T-cell (primary cell): Measurements from ENCODE around the gene LCLAT1. TPM values are rescaled to one million over a fixed set of nuclear protein-coding genes. Genes with fewer than 3 reads are reported as not detected.

Source experiments
- ATAC-seq, 4 experiments: fragments of 200-7000 bp in 3 of 4; fragments of 150-1000 bp in 1 of 4; cut with Tn5 transposase; replicated peaks in 1 of 4; 1 replicate in 3 of 4; 2 replicates in 1 of 4; pipeline ENCODE4 v1.10.0; 2021; ENCODE audit warnings: moderate library complexity in 3 of 4, mild to moderate bottlenecking in 2 of 4, moderate number of reproducible peaks in 1 of 4
- CTCF ChIA-PET, 2 donors: fragments of 300-600 bp; sonication (Branson Sonifier 250); formaldehyde crosslinking; loops; one replicate each; lab custom pipeline; 2022; ENCODE audit warnings: antibody characterized with exemption in 2 of 2; lab: Charles Lee
- POLR2A ChIA-PET, 2 donors: fragments of 300-600 bp; sonication (Branson Sonifier 250); formaldehyde crosslinking; loops; one replicate each; lab custom pipeline; 2022; ENCODE audit warnings: antibody characterized with exemption in 2 of 2; lab: Charles Lee
- DNase-seq, 35 experiments: peaks; one replicate each; pipeline versions ENCODE4 v3.0.0 to v3.0.0-alpha.2; 2013 to 2023
- H3K27ac ChIP-seq: one replicate; pipeline ENCODE4 v1.5.1; 2013; ENCODE audit warnings: low read length
- H3K27me3 ChIP-seq, 2 experiments: replicated peaks in 1 of 2; 1 replicate in 1 of 2; 2 replicates in 1 of 2; pipeline versions ENCODE4 v1.6.1 to v1.7.0; 2013; ENCODE audit warnings: low read length in 1 of 2, mixed read lengths in 1 of 2; ENCODE audit not compliant: control insufficient read depth in 2 of 2, insufficient read depth in 2 of 2; ENCODE audit errors: extremely low read depth in 1 of 2
- H3K36me3 ChIP-seq, 2 donors: 1 replicate in 1 of 2; 2 replicates in 1 of 2; pipeline versions ENCODE4 v1.6.1 to v1.7.0; 2013; ENCODE audit warnings: low read length in 1 of 2; ENCODE audit not compliant: control insufficient read depth in 2 of 2, insufficient read depth in 1 of 2; ENCODE audit errors: extremely low read depth in 1 of 2
- H3K4me1 ChIP-seq, 2 experiments: 1 replicate in 1 of 2; 2 replicates in 1 of 2; pipeline versions ENCODE4 v1.6.1 to v1.7.0; 2013; ENCODE audit warnings: low read length in 2 of 2, mixed read lengths in 1 of 2; ENCODE audit not compliant: insufficient read depth in 2 of 2, control insufficient read depth in 1 of 2; ENCODE audit errors: extremely low read depth in 1 of 2
- H3K4me3 ChIP-seq, 2 donors: 1 replicate in 1 of 2; 2 replicates in 1 of 2; pipeline versions ENCODE4 v1.5.1 to v1.7.0; 2013; ENCODE audit warnings: mild to moderate bottlenecking in 2 of 2, low read length in 1 of 2, moderate library complexity in 1 of 2; ENCODE audit not compliant: control insufficient read depth in 1 of 2; ENCODE audit errors: extremely low read depth in 1 of 2
- H3K9me3 ChIP-seq: 2 replicates; pipeline ENCODE4 v1.7.0; 2013
- H3K27ac Mint-ChIP-seq, 2 donors: one replicate each; pipeline ENCODE4 v1.8.0; 2020 to 2021; ENCODE audit warnings: mild to moderate bottlenecking in 2 of 2, mixed read lengths in 2 of 2
- H3K27me3 Mint-ChIP-seq, 2 donors: one replicate each; pipeline ENCODE4 v1.8.0; 2021 to 2022; ENCODE audit warnings: mixed read lengths in 2 of 2
- H3K36me3 Mint-ChIP-seq: one replicate; pipeline ENCODE4 v1.8.0; 2021; ENCODE audit warnings: mixed read lengths
- H3K4me1 Mint-ChIP-seq, 3 donors: one replicate each; pipeline ENCODE4 v1.8.0; 2020 to 2022; ENCODE audit warnings: mixed read lengths in 3 of 3, mild to moderate bottlenecking in 1 of 3
- H3K4me3 Mint-ChIP-seq, 3 donors: one replicate each; pipeline ENCODE4 v1.8.0; 2020 to 2022; ENCODE audit warnings: mild to moderate bottlenecking in 3 of 3, mixed read lengths in 3 of 3, moderate library complexity in 3 of 3
- H3K9me3 Mint-ChIP-seq, 3 donors: one replicate each; pipeline ENCODE4 v1.8.0; 2020 to 2022; ENCODE audit warnings: mixed read lengths in 3 of 3
- WGBS: methylation state at CpG from one replicate; pipeline ENCODE4 v1.1.5; 2013; ENCODE audit warnings: missing lambda C conversion rate; ENCODE audit not compliant: insufficient coverage; 5-methylcytosine and 5-hydroxymethylcytosine counted together
- total RNA-seq, 35 experiments: library from RNA in 6 of 35; stranded (reverse) in 6 of 35; fragments of 120-200 nt in 1 of 35; gene quantifications; one replicate each; pipeline versions ENCODE4 v1.2.1 to v1.2.4 and lab custom pipeline; 2013 to 2026

Gene LCLAT1
- total RNA-seq, 5 donors from 2014 or later (not counting 1 experiment from before 2014, with no cell fraction given): 13.8 to 33.0 (median 19.6) TPM

DNA sequence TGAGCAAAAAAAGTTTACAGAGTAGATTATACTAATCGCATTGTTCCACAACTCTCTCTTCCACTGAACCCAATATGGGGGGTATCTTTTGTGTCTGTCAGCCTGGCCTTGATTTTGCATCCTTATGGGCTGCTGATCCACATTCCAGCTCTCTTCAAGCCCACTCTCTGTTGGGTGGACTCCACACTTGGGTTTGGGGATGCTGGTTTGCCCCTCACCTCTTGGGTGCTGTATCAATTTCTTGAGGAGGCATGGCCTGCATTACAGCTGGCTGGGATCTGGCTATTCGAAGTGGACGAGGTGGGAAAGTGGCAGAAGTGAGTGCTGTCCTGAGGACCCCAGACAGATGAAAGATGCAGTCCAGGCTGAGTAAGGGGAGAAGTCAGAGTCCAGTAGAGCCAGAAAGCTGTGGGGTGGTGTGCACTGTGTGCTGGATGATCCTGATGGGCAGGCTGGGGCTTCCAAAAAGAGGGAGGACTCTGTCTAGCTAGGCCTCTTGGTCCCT is 218.8 kb downstream of the LCLAT1 start:
- Mint-ChIP-seq H3K27me3 (peaks cover 0 to 10% of the 10 kb centered on the region in 2 donors), H3K36me3 (peaks cover 10% of the 10 kb centered on the region), H3K4me1 (no peaks in the 10 kb centered on the region), H3K4me3 (no peak overlapping the region), H3K27ac (no peak overlapping the region), H3K9me3 (peaks cover 7 to 23% (median 12%) of the 10 kb centered on the region in 3 donors)
- H3K27ac ChIP-seq: no peak overlapping the region
- no peak for DNase-seq
- H3K27me3 ChIP-seq: peaks cover 0 to 5% of the 10 kb centered on the region in 2 experiments
- H3K36me3 ChIP-seq: no peaks in the 10 kb centered on the region
- no peak for ATAC-seq
- H3K9me3 ChIP-seq: no peaks in the 10 kb centered on the region
- H3K4me1 ChIP-seq: no peaks in the 10 kb centered on the region
- ChIA-PET CTCF (no interaction called here), POLR2A (no interaction called here)
- no peak overlapping the region for H3K4me3 ChIP-seq
- 70% methylated on average over 2 of the region's 3 CpGs for WGBS

DNA sequence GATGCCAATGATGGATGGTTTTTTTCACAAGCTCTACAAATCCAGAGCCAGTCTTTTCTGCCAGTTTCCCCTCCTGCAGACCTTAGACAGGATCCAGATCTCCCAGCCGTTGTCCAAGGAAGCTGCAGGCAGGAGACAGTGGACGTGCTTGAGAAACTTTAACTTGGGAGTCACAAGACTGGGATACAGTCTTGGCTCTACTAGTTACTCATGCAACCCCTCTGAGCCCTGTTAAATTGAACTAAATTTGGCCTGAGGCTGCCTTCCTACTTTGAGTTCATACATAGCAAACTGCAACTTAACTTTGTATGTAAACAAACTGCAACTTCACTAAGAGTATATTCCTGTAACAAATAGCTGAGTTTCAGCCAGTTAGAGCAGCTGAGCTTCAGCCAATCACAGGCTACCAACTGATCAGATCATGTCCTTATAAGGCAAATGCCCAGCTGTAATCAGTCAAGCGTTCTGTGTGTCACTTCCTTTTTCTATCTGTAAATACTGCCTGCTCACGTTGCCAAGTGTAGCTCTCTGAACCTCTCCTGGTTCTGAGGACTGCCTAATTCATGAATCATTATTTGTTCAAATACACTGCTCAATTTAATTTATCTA is 219.3 kb downstream of the LCLAT1 start:
- H3K36me3 ChIP-seq: no peaks in the 10 kb centered on the region
- CTCF ChIA-PET: no interaction called here
- Mint-ChIP-seq H3K4me3 (no peak overlapping the region), H3K9me3 (peaks cover 7 to 23% (median 12%) of the 10 kb centered on the region in 3 donors), H3K4me1 (no peaks in the 10 kb centered on the region), H3K27me3 (peaks cover 0 to 11% of the 10 kb centered on the region in 2 donors), H3K27ac (no peak overlapping the region), H3K36me3 (peaks cover 10% of the 10 kb centered on the region)
- no peak overlapping the region for H3K4me3 ChIP-seq
- peaks cover 0 to 6% of the 10 kb centered on the region in 2 experiments for H3K27me3 ChIP-seq
- WGBS: 69% methylated on average over 4 of the region's 4 CpGs
- no peak for DNase-seq
- H3K4me1 ChIP-seq: no peaks in the 10 kb centered on the region
- no peaks in the 10 kb centered on the region for H3K9me3 ChIP-seq
- POLR2A ChIA-PET: no interaction called here
- no peak overlapping the region for H3K27ac ChIP-seq
- ATAC-seq: no peak

DNA sequence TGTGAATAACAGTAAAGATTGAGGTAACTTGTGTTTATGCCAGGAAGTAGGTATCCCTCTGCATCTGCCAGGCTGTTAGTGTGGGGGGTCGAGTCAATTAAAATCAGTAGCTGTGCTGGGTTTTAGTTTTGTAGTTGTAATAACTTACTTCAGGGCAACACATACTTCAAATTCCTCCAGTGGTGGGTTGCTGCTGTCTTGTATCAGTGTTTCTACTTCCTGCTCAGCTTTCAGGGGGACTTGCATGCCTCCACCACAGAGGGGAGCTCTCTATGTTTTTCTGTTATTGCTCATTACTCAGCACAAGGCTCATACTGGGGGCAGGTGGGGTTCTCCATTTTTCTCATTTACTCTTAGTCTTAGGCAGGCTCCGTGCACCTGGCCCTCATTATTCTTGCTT is 223.4 kb downstream of the LCLAT1 start:
- peaks cover 7 to 29% of the 10 kb centered on the region in 2 donors for H3K27me3 Mint-ChIP-seq
- ChIA-PET POLR2A (no interaction called here), CTCF (no interaction called here)
- H3K27ac Mint-ChIP-seq: no peak overlapping the region
- Histone ChIP-seq H3K36me3 (no peaks in the 10 kb centered on the region), H3K4me3 (no peak overlapping the region), H3K27me3 (peaks cover 2 to 6% of the 10 kb centered on the region in 2 experiments), H3K9me3 (no peaks in the 10 kb centered on the region), H3K27ac (no peak overlapping the region), H3K4me1 (no peaks in the 10 kb centered on the region)
- H3K4me1 Mint-ChIP-seq: no peaks in the 10 kb centered on the region
- ATAC-seq: no peak
- H3K9me3 Mint-ChIP-seq: peaks cover 7 to 23% (median 12%) of the 10 kb centered on the region in 3 donors
- no peak for DNase-seq
- no peak overlapping the region for H3K4me3 Mint-ChIP-seq
- WGBS: 100% methylated on average over 1 of the region's 2 CpGs
- peaks cover 10% of the 10 kb centered on the region for H3K36me3 Mint-ChIP-seq

DNA sequence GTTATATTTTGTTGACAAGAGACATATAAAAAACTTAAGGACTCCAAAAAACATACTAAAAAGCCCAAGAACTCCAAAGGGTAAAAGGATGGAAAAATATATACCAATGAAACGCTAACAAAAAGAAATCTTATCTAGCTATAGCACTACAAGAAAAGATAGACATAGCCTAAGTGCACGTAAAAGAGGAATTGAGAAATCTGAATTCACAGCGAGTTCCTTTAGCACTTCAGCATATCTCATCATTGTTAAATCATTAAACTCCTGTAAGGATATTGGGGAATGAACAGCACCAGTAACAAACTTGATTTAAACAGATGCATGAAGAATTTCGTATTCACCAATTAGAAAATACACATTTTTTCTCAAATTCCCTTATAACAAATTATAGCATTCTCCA is 226.1 kb downstream of the LCLAT1 start:
- CTCF ChIA-PET: interaction anchor here in 1 of 2 donors (1.0 kb wide), 1 partner anchor 38 kb away, joined by 3 read pairs; no protein-coding TSS in a partner anchor
- no peak for ATAC-seq

DNA sequence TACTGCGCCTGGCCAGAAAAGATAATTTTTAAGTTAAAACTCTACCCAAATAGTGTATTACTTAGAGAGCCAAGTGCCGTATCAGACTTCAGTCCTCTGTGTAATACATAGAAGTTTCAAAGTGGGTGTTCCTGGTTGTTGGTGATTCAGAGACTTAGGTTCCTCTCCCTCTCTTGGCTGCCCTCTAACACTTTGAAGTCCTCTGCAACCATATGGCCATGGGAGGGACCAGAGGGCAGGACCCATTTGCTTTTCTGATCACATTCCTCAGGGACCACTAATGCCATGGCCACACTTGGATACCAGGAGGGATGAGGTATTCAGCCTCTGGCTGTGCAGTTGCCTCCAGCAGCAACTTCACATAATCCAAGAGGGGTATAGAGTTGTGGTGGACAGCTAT is 228.7 kb downstream of the LCLAT1 start:
- Histone ChIP-seq H3K27ac (no peak overlapping the region), H3K4me3 (no peak overlapping the region), H3K4me1 (no peaks in the 10 kb centered on the region), H3K36me3 (no peaks in the 10 kb centered on the region), H3K9me3 (no peaks in the 10 kb centered on the region), H3K27me3 (peaks cover under 1 to 2% of the 10 kb centered on the region in 2 experiments)
- peaks cover under 1% of the 10 kb centered on the region for H3K36me3 Mint-ChIP-seq
- peaks cover 7 to 20% of the 10 kb centered on the region in 2 donors for H3K27me3 Mint-ChIP-seq
- ChIA-PET POLR2A (no interaction called here), CTCF (no interaction called here)
- no peak overlapping the region for H3K27ac Mint-ChIP-seq
- ATAC-seq (no peak), DNase-seq (no peak)
- no peaks in the 10 kb centered on the region for H3K4me1 Mint-ChIP-seq
- H3K4me3 Mint-ChIP-seq: no peak overlapping the region
- WGBS: no CpG with 5 or more reads among the region's 2 CpGs
- peaks cover 0 to under 1% (median 0%) of the 10 kb centered on the region in 3 donors for H3K9me3 Mint-ChIP-seq

More for the DNA sequence above, 226.1 kb downstream of the LCLAT1 start:
- Mint-ChIP-seq H3K27ac (no peak overlapping the region), H3K4me3 (no peak overlapping the region), H3K36me3 (peaks cover 10% of the 10 kb centered on the region), H3K9me3 (peaks cover 7 to 23% (median 12%) of the 10 kb centered on the region in 3 donors), H3K27me3 (peaks cover 7 to 29% of the 10 kb centered on the region in 2 donors), H3K4me1 (no peaks in the 10 kb centered on the region)
- no peaks in the 10 kb centered on the region for H3K9me3 ChIP-seq
- DNase-seq: no peak
- 50% methylated on average over 1 of the region's 4 CpGs for WGBS
- H3K36me3 ChIP-seq: no peaks in the 10 kb centered on the region
- H3K27ac ChIP-seq: no peak overlapping the region
- no peaks in the 10 kb centered on the region for H3K4me1 ChIP-seq
- POLR2A ChIA-PET: no interaction called here
- H3K27me3 ChIP-seq: peaks cover 2 to 6% of the 10 kb centered on the region in 2 experiments
- no peak overlapping the region for H3K4me3 ChIP-seq

DNA sequence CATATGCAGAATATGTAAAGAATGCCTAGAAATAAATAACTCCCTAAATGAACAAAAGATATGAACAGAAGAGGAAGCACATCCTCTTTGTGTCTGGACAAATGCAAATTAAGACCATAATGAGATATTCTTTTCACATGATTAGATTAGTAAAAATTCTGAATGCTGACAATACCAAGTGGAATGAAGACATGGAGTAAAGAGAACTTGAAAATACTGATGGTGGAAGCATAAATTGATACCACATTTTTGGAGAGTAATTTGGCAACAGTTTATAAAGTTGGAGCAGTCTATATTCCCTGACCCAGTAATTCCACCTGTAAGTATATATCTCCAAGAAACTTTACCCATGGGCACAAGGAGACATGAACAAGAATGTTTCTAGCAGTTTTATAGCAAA is 230.2 kb downstream of the LCLAT1 start:
- Histone ChIP-seq H3K9me3 (no peaks in the 10 kb centered on the region), H3K27me3 (peaks cover 0 to 2% of the 10 kb centered on the region in 2 experiments), H3K4me3 (no peak overlapping the region), H3K27ac (no peak overlapping the region), H3K36me3 (no peaks in the 10 kb centered on the region), H3K4me1 (no peaks in the 10 kb centered on the region)
- peaks cover 7 to 11% of the 10 kb centered on the region in 2 donors for H3K27me3 Mint-ChIP-seq
- ATAC-seq (no peak), DNase-seq (no peak)
- no peak overlapping the region for H3K27ac Mint-ChIP-seq
- ChIA-PET POLR2A (no interaction called here), CTCF (no interaction called here)
- H3K36me3 Mint-ChIP-seq: no peaks in the 10 kb centered on the region
- H3K4me3 Mint-ChIP-seq: no peak overlapping the region
- no peaks in the 10 kb centered on the region for H3K4me1 Mint-ChIP-seq
- no peaks in the 10 kb centered on the region for H3K9me3 Mint-ChIP-seq
